K562 (cell line): Measurements from ENCODE around the gene OLFML2B. TPM values are rescaled to one million over a fixed set of nuclear protein-coding genes. Genes with fewer than 3 reads are reported as not detected.

Experiments used
- ATAC-seq: fragments of 200-7000 bp; cut with Tn5 transposase; 3 replicates; pipeline ENCODE4 v1.9.1; 2020; ENCODE audit warnings: moderate library complexity
- BruUV-seq: library from RNA; stranded (reverse); fragments of 400-500 nt; replicated peaks from 2 replicates; lab custom pipeline; 2021; lab: Mats Ljungman, UMichigan
- CTCF ChIA-PET: fragments of 300-600 bp; formaldehyde crosslinking; extraction: SDS; loops from one replicate; lab custom pipeline; 2021; ENCODE audit warnings: low intra/inter-chr PET ratio; lab: Yijun Ruan, JAX
- POLR2A ChIA-PET: fragments of 300-600, 350-650 bp; sonication (Branson Sonifier 250); formaldehyde crosslinking; extraction: SDS; loops from one replicate; lab custom pipeline; 2021; ENCODE audit warnings: antibody characterized with exemption, inconsistent platforms; lab: Yijun Ruan, JAX
- DNase-seq, 4 experiments: peaks; one replicate each; pipeline versions ENCODE4 v3.0.0 to v3.0.0-alpha.2; 2011 to 2018; ENCODE audit warnings: low spot score in 3 of 4, mixed read lengths in 3 of 4; ENCODE audit errors: extremely low read depth in 1 of 4
- FAIRE-seq: peaks from 2 replicates; lab custom pipeline; 2011; peaks lifted over from hg19 to GRCh38; lab: Jason Lieb, UNC
- H2AFZ ChIP-seq: 2 replicates; pipeline ENCODE4 v1.6.0; 2011; ENCODE audit warnings: low read depth, low read length, control low read depth, inconsistent platforms
- H3K27ac ChIP-seq: fragments of 200-600 bp; 3 replicates; pipeline ENCODE4 v1.8.0; 2011; ENCODE audit warnings: low read depth, mild to moderate bottlenecking, control low read depth, inconsistent platforms, low read length, moderate library complexity, mixed read lengths; ENCODE audit errors: extremely low read depth
- H3K27me3 ChIP-seq, 2 experiments: fragments of 300-600 bp in 1 of 2; 2 replicates in 1 of 2; 3 replicates in 1 of 2; pipeline versions ENCODE4 v1.6.0 to v1.8.0; 2011; ENCODE audit warnings: inconsistent platforms in 2 of 2, low read length in 2 of 2, mild to moderate bottlenecking in 1 of 2, mixed read lengths in 1 of 2, moderate library complexity in 1 of 2; ENCODE audit not compliant: control insufficient read depth in 2 of 2, insufficient read depth in 2 of 2
- H3K36me3 ChIP-seq: fragments of 300-600 bp; 3 replicates; pipeline ENCODE4 v1.8.0; 2011; ENCODE audit warnings: mild to moderate bottlenecking, low read length, inconsistent platforms; ENCODE audit not compliant: control insufficient read depth, insufficient read depth
- H3K4me1 ChIP-seq, 2 experiments: fragments of 200-600 bp in 1 of 2; replicated peaks in 1 of 2; 2 replicates in 1 of 2; 3 replicates in 1 of 2; pipeline versions ENCODE4 v1.5.1 to v1.8.0; 2011; ENCODE audit warnings: inconsistent platforms in 2 of 2, low read length in 2 of 2, mild to moderate bottlenecking in 1 of 2, mixed read lengths in 1 of 2, moderate library complexity in 1 of 2; ENCODE audit not compliant: control insufficient read depth in 2 of 2, insufficient read depth in 2 of 2
- H3K4me2 ChIP-seq: 2 replicates; pipeline ENCODE4 v1.6.1; 2011; ENCODE audit warnings: low read length, control low read depth, inconsistent platforms, mixed read lengths; ENCODE audit not compliant: insufficient read depth
- H3K4me3 ChIP-seq: fragments of 200-600 bp; sonication (generic), shearing (Covaris generic); 2 replicates; pipeline ENCODE4 v1.5.1; 2016; ENCODE audit warnings: control low read depth, inconsistent platforms
- H3K79me2 ChIP-seq: fragments of 200-600 bp; 3 replicates; pipeline ENCODE4 v1.8.0; 2011; ENCODE audit warnings: low read length, inconsistent platforms; ENCODE audit not compliant: control insufficient read depth, insufficient read depth
- H3K9ac ChIP-seq, 2 experiments: 2 replicates each; pipeline versions ENCODE4 v1.6.0 to v1.6.1; 2011; ENCODE audit warnings: low read depth in 2 of 2, low read length in 2 of 2, control low read depth in 1 of 2, inconsistent platforms in 1 of 2, mild to moderate bottlenecking in 1 of 2, mixed read lengths in 1 of 2; ENCODE audit not compliant: insufficient read depth in 1 of 2
- H3K9me1 ChIP-seq: one replicate; pipeline ENCODE4 v1.6.0; 2011; ENCODE audit warnings: inconsistent platforms, mild to moderate bottlenecking, low read length, moderate library complexity; ENCODE audit not compliant: control insufficient read depth, insufficient read depth
- H3K9me3 ChIP-seq: replicated peaks from 2 replicates; pipeline ENCODE4 v1.5.1; 2011; ENCODE audit warnings: low read depth, low read length, inconsistent platforms; ENCODE audit not compliant: control insufficient read depth, insufficient read depth
- H4K20me1 ChIP-seq: replicated peaks from 2 replicates; pipeline ENCODE4 v1.6.1; 2011; ENCODE audit warnings: low read length, inconsistent platforms, mixed read lengths; ENCODE audit not compliant: control insufficient read depth, insufficient read depth
- EWSR1 ChIP-seq: fragments of 450-650 bp; IDR thresholded peaks from 2 replicates; pipeline ENCODE4 v1.6.1; 2018; ENCODE audit warnings: borderline replicate concordance, mild to moderate bottlenecking, low read depth, moderate library complexity; ENCODE audit not compliant: partially characterized antibody
- FOXA1 ChIP-seq: fragments of 450-650 bp; IDR thresholded peaks from 2 replicates; pipeline ENCODE4 v1.6.1; 2016; ENCODE audit warnings: mild to moderate bottlenecking, borderline replicate concordance
- HNRNPH1 ChIP-seq: fragments of 200-400 bp; formaldehyde crosslinking; optimal IDR thresholded peaks from 2 replicates; pipeline ENCODE3; 2017; ENCODE audit warnings: low read depth, mild to moderate bottlenecking, low read length, moderate library complexity
- KHSRP ChIP-seq: fragments of 450-650 bp; IDR thresholded peaks from 2 replicates; pipeline ENCODE4 v1.6.1; 2017
- PPARD ChIP-seq: fragments of 250-450 bp; sonication (Bioruptor Pico); IDR thresholded peaks from 2 replicates; pipeline ENCODE4 v1.8.0; 2022; ENCODE audit warnings: inconsistent platforms, mild to moderate bottlenecking, moderate library complexity
- SNIP1 ChIP-seq: fragments of 450-650 bp; IDR thresholded peaks from 2 replicates; pipeline ENCODE4 v1.7.1; 2017; ENCODE audit warnings: low read depth, mild to moderate bottlenecking
- TCF7 ChIP-seq: sonication (generic); IDR thresholded peaks from 2 replicates; pipeline ENCODE4 v1.6.1; 2016; ENCODE audit warnings: antibody characterized with exemption, borderline replicate concordance
- TEAD1 ChIP-seq, 2 experiments: fragments of 450-650 bp in 1 of 2; sonication (generic) in 1 of 2; formaldehyde crosslinking; IDR thresholded peaks; 2 replicates each; pipeline versions ENCODE4 v1.4.0 to v1.8.0; 2020 to 2022; ENCODE audit warnings: mild to moderate bottlenecking in 2 of 2, missing genetic modification reagents in 1 of 2
- THRAP3 ChIP-seq: fragments of 450-650 bp; IDR thresholded peaks from 2 replicates; pipeline ENCODE4 v1.6.1; 2016; ENCODE audit warnings: mild to moderate bottlenecking, inconsistent platforms, borderline replicate concordance
- WHSC1 ChIP-seq: IDR thresholded peaks from one replicate; pipeline ENCODE4 v1.6.1; 2012; ENCODE audit warnings: low read length, control low read depth, inconsistent platforms
- WGBS: fragments of 100-300 bp; shearing (Covaris generic); methylation state at CpG from one replicate; pipeline ENCODE4 v1.1.6; 2016; ENCODE audit warnings: low coverage, mixed read lengths; ENCODE audit not compliant: insufficient coverage; ENCODE audit errors: missing lambda C conversion rate; 5-methylcytosine and 5-hydroxymethylcytosine counted together
- in situ Hi-C: fragments of 300-500 bp; cut with MboI; formaldehyde crosslinking; loops from 4 replicates; pipeline ENCODE4 v1.15.0; 2018; ENCODE audit warnings: inconsistent platforms, mixed read lengths
- intact Hi-C: fragments of 100-400 bp; cut with micrococcal nuclease; formaldehyde crosslinking; loops from 2 replicates; pipeline ENCODE4 v1.14.2; 2022
- polyA plus RNA-seq, 8 experiments: library from polyadenylated mRNA; depleted of rRNA in 4 of 8; stranded (reverse) in 5 of 8; unstranded in 3 of 8; fragments of >200 nt; fragmentation: Nextera tagmentation in 2 of 8; fragmentation: Illumina TruSeq in 1 of 8; extraction: Ambion mirVana in 2 of 8; extraction: Trizol in 1 of 8; gene quantifications; 2 replicates each; pipeline versions ENCODE4 v1.2.1 to v1.2.3, GENCODE V29; 2011 to 2014; ENCODE audit warnings: inconsistent platforms in 1 of 8, missing spikeins in 1 of 8
- total RNA-seq, 7 experiments: library from RNA; depleted of rRNA in 6 of 7; stranded (reverse); fragments of >200 nt in 6 of 7; fragmentation: Illumina TruSeq in 2 of 7; extraction: Trizol in 2 of 7; gene quantifications; 2 replicates each; pipeline versions ENCODE4 v1.2.1 to v1.2.3, GENCODE V29; 2011 to 2021; ENCODE audit warnings: low replicate concordance in 1 of 7
- TF ChIP-seq, protein P1 (sequence below): fragments of 250-450 bp; sonication (Bioruptor Pico); IDR thresholded peaks from 2 replicates; pipeline ENCODE4 v1.8.0; 2021; ENCODE audit warnings: borderline replicate concordance, mild to moderate bottlenecking, moderate library complexity; ENCODE audit not compliant: poor library complexity, severe bottlenecking
- TF ChIP-seq, protein P2 (sequence below), 2 experiments: fragments of 450-650 bp in 1 of 2; IDR thresholded peaks; 2 replicates each; pipeline ENCODE4 v1.6.1; 2011 to 2017; ENCODE audit warnings: low read depth in 2 of 2, antibody characterized with exemption in 1 of 2, borderline replicate concordance in 1 of 2, low read length in 1 of 2, mild to moderate bottlenecking in 1 of 2, mixed read lengths in 1 of 2; ENCODE audit not compliant: control insufficient read depth in 1 of 2
- TF ChIP-seq, protein P3 (sequence below): sonication (generic); formaldehyde crosslinking; IDR thresholded peaks from 2 replicates; pipeline ENCODE4 v1.8.0; 2022; ENCODE audit warnings: mild to moderate bottlenecking, missing genetic modification reagents

OLFML2B gene
- total and polyA plus RNA-seq, 9 of the 15 experiments (the other 6 are each of a cell fraction or from before 2014, with no cell fraction given) = not detected

DNA sequence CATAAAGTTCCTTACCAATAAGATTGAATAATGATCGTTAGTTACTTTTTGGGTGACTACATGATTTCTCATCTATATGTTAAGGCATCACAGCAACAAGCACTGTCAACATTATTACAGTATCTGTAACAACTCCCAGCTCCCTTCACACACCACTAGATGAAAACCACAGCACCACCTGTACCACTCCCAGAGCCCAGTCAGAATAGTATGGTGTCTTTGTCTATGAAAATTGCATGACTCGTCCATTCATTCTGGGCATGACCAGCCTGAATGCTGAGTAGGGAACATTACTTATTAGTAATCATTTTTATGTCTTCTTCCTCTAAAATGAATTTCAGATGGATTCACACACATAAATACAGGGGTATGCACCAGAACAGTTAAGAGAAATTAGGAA lies 7.0 kb downstream of the OLFML2B start:
- TF ChIP-seq WHSC1 (no peak), TEAD1 (CRISPR knock-in tag; IDR thresholded peaks at IDR 0.05) (no peak), FOXA1 (no peak), HNRNPH1 (no peak), THRAP3 (no peak), EWSR1 (no peak), SNIP1 (no peak), PPARD (CRISPR knock-in tag) (no peak), TCF7 (no peak), KHSRP (no peak)
- TF ChIP-seq, protein P1, sequence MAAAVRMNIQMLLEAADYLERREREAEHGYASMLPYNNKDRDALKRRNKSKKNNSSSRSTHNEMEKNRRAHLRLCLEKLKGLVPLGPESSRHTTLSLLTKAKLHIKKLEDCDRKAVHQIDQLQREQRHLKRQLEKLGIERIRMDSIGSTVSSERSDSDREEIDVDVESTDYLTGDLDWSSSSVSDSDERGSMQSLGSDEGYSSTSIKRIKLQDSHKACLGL (CRISPR knock-in tag) = no peak
- TF ChIP-seq, protein P2, sequence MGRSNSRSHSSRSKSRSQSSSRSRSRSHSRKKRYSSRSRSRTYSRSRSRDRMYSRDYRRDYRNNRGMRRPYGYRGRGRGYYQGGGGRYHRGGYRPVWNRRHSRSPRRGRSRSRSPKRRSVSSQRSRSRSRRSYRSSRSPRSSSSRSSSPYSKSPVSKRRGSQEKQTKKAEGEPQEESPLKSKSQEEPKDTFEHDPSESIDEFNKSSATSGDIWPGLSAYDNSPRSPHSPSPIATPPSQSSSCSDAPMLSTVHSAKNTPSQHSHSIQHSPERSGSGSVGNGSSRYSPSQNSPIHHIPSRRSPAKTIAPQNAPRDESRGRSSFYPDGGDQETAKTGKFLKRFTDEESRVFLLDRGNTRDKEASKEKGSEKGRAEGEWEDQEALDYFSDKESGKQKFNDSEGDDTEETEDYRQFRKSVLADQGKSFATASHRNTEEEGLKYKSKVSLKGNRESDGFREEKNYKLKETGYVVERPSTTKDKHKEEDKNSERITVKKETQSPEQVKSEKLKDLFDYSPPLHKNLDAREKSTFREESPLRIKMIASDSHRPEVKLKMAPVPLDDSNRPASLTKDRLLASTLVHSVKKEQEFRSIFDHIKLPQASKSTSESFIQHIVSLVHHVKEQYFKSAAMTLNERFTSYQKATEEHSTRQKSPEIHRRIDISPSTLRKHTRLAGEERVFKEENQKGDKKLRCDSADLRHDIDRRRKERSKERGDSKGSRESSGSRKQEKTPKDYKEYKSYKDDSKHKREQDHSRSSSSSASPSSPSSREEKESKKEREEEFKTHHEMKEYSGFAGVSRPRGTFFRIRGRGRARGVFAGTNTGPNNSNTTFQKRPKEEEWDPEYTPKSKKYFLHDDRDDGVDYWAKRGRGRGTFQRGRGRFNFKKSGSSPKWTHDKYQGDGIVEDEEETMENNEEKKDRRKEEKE (IDR thresholded peaks at IDR 0.05; ENCODE audit: borderline replicate concordance in 1 of 2, control insufficient read depth in 1 of 2, low read depth in 2 of 2, low read length in 1 of 2) = no peak
- TF ChIP-seq, protein P3, sequence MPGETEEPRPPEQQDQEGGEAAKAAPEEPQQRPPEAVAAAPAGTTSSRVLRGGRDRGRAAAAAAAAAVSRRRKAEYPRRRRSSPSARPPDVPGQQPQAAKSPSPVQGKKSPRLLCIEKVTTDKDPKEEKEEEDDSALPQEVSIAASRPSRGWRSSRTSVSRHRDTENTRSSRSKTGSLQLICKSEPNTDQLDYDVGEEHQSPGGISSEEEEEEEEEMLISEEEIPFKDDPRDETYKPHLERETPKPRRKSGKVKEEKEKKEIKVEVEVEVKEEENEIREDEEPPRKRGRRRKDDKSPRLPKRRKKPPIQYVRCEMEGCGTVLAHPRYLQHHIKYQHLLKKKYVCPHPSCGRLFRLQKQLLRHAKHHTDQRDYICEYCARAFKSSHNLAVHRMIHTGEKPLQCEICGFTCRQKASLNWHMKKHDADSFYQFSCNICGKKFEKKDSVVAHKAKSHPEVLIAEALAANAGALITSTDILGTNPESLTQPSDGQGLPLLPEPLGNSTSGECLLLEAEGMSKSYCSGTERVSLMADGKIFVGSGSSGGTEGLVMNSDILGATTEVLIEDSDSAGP (CRISPR knock-in tag) = no peak
- H3K9me1 ChIP-seq = no peaks in the 10 kb centered on the region
- no peaks in the 10 kb centered on the region for H3K79me2 ChIP-seq
- 0% methylated on average over 2 of the region's 2 CpGs for WGBS
- ChIA-PET POLR2A (interaction anchor here (0.6 kb wide), 1 partner anchor 11 kb away, joined by 3 read pairs; no protein-coding TSS in a partner anchor), CTCF (no interaction called here)
- no peak for ATAC-seq
- BruUV-seq = no TSS peak
- DNase-seq = no peak
- no peak overlapping the region for H3K4me2 ChIP-seq
- no peaks in the 10 kb centered on the region for H4K20me1 ChIP-seq
- intact Hi-C loops = no loop called here
- no peak overlapping the region for H3K9ac ChIP-seq
- H3K4me3 ChIP-seq = no peak overlapping the region
- no peak overlapping the region for H2AFZ ChIP-seq
- H3K27me3 ChIP-seq = peaks cover 11 to 45% of the 10 kb centered on the region in 2 experiments; a peak in 4 of 5 replicates
- H3K27ac ChIP-seq = no peak overlapping the region
- no peaks in the 10 kb centered on the region for H3K4me1 ChIP-seq
- in situ Hi-C loops = loop anchor here (25.0 kb wide), 1 partner anchor 554 kb away; no protein-coding TSS in a partner anchor
- no peaks in the 10 kb centered on the region for H3K36me3 ChIP-seq
- FAIRE-seq = no peak
- no peaks in the 10 kb centered on the region for H3K9me3 ChIP-seq
